Glutamatergic neuron (in vitro differentiated cells): ENCODE measurements around the gene ZFHX3. TPM values are rescaled to one million over a fixed set of nuclear protein-coding genes. Genes with fewer than 3 reads are reported as not detected.

Source experiments
- DNase-seq: peaks from one replicate; pipeline ENCODE4 v3.0.0; 2022
- H3K27ac Mint-ChIP-seq: one replicate; pipeline ENCODE4 v1.8.0; 2020; ENCODE audit warnings: mild to moderate bottlenecking, mixed read lengths, inconsistent platforms; ENCODE audit not compliant: unreplicated experiment
- H3K27me3 Mint-ChIP-seq: one replicate; pipeline ENCODE4 v1.8.0; 2020; ENCODE audit warnings: mild to moderate bottlenecking, moderate library complexity, mixed read lengths, inconsistent platforms; ENCODE audit not compliant: unreplicated experiment
- H3K36me3 Mint-ChIP-seq: one replicate; pipeline ENCODE4 v1.8.0; 2020; ENCODE audit warnings: mild to moderate bottlenecking, mixed read lengths, inconsistent platforms; ENCODE audit not compliant: unreplicated experiment
- H3K4me1 Mint-ChIP-seq: one replicate; pipeline ENCODE4 v1.8.0; 2020; ENCODE audit warnings: mild to moderate bottlenecking, low read depth, mixed read lengths, inconsistent platforms; ENCODE audit not compliant: unreplicated experiment
- H3K4me3 Mint-ChIP-seq: one replicate; pipeline ENCODE4 v1.8.0; 2020; ENCODE audit warnings: mild to moderate bottlenecking, mixed read lengths, inconsistent platforms; ENCODE audit not compliant: unreplicated experiment
- H3K9me3 Mint-ChIP-seq: one replicate; pipeline ENCODE4 v1.8.0; 2020; ENCODE audit warnings: mild to moderate bottlenecking, moderate library complexity, mixed read lengths, inconsistent platforms; ENCODE audit not compliant: unreplicated experiment
- total RNA-seq: library from RNA; stranded (reverse); fragmentation: NEBNext Ultra II Directional; extraction: Animal tissue kit (Norgen Biotek cat#: 25700); gene quantifications from one replicate; pipeline ENCODE4 v1.2.1, GENCODE V29; 2021; ENCODE audit not compliant: unreplicated experiment
- TF ChIP-seq, protein P1 (sequence below): fragments of 200-600 bp; sonication (generic); IDR thresholded peaks from one replicate; pipeline ENCODE4 v1.5.0; 2021; ENCODE audit not compliant: partially characterized antibody, unreplicated experiment

The ZFHX3 gene
- total RNA-seq, 1 donor from 2014 or later = 6.8 TPM

DNA sequence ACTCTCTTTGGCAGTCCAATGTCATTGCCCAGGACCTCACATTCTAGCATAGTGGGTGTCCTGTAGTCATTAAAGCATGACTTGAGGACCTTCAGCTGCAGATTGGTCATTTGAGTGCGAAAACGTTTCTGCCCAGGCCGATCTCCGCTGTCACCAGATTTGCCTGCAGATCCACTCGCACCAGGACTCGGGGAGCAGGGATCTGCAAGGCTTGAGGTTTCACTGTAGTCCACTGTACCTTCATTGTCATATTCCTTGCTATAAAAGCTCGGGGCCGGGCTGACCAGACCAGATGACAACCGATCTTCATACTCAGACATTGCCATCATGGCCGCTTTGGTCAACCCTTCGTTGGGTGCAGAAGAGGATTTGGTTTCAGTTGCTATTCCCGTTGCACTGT, 254.2 kb downstream of the ZFHX3 start:
- Mint-ChIP-seq H3K4me3 (no peak overlapping the region), H3K36me3 (peaks cover 19% of the 10 kb centered on the region), H3K27me3 (peaks cover 3% of the 10 kb centered on the region), H3K4me1 (no peaks in the 10 kb centered on the region), H3K27ac (no peak overlapping the region), H3K9me3 (peaks cover 1% of the 10 kb centered on the region)
- no peak for DNase-seq
- TF ChIP-seq, protein P1, sequence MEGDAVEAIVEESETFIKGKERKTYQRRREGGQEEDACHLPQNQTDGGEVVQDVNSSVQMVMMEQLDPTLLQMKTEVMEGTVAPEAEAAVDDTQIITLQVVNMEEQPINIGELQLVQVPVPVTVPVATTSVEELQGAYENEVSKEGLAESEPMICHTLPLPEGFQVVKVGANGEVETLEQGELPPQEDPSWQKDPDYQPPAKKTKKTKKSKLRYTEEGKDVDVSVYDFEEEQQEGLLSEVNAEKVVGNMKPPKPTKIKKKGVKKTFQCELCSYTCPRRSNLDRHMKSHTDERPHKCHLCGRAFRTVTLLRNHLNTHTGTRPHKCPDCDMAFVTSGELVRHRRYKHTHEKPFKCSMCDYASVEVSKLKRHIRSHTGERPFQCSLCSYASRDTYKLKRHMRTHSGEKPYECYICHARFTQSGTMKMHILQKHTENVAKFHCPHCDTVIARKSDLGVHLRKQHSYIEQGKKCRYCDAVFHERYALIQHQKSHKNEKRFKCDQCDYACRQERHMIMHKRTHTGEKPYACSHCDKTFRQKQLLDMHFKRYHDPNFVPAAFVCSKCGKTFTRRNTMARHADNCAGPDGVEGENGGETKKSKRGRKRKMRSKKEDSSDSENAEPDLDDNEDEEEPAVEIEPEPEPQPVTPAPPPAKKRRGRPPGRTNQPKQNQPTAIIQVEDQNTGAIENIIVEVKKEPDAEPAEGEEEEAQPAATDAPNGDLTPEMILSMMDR = no peak

DNA sequence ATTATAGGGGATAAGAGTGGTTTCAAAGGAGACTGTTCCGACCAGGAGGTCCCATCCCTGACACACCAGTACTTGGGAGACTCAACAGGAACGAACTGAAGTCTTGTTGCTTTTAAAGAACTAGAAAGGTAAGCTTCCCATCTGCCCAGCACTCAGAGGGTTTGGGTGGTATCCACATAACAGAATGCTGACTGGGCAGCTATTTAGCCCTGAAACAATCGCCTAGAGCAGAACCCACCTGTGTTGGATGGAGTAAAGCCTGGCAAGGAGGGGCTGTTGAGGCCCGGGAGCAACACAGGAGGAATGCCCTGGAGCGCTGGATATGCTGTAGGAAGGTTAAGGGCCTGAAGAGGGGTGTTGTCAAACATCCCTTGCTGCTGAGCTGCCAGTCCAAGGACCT, 254.9 kb downstream of the ZFHX3 start:
- Mint-ChIP-seq H3K4me3 (no peak overlapping the region), H3K27me3 (peaks cover 3% of the 10 kb centered on the region), H3K4me1 (peaks cover under 1% of the 10 kb centered on the region), H3K27ac (no peak overlapping the region), H3K9me3 (peaks cover under 1% of the 10 kb centered on the region), H3K36me3 (peaks cover 17% of the 10 kb centered on the region)
- DNase-seq = no peak
- TF ChIP-seq, protein P1 = no peak

- DNase-seq = no peak
- Mint-ChIP-seq H3K9me3 (peaks cover 3% of the 10 kb centered on the region), H3K4me3 (no peak overlapping the region), H3K27ac (no peak overlapping the region), H3K4me1 (peaks cover 4% of the 10 kb centered on the region), H3K27me3 (peaks cover 5% of the 10 kb centered on the region), H3K36me3 (peaks cover 11% of the 10 kb centered on the region)
- TF ChIP-seq, protein P1 = no peak
Observed at GRCh38 chr16:72791786-72792185, 256.1 kb downstream of the ZFHX3 start.

DNA sequence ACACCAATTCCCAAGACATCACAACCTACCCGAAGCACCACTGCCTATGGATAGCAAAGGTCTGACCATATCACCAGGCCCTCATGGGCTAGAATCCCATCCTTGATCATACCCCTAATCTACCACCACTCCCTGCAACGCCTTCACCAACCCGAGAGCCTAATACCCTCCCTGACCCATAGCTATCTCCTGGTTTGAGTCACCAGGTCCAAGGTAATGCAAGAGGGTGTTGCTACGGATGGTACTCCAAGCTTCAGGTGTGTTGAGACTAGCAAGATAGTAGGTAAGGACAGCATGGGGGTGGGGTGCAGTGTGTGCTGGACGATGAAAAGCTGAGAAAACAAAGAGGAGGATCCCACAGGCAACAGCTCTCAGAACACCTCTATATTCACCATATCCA, 258.0 kb downstream of the ZFHX3 start:
- DNase-seq = no peak
- H3K27me3 Mint-ChIP-seq = peaks cover 6% of the 10 kb centered on the region
- H3K4me3 Mint-ChIP-seq = no peak overlapping the region
- H3K36me3 Mint-ChIP-seq = no peaks in the 10 kb centered on the region
- TF ChIP-seq, protein P1 = no peak
- H3K9me3 Mint-ChIP-seq = peaks cover 3% of the 10 kb centered on the region
- no peak overlapping the region for H3K27ac Mint-ChIP-seq
- peaks cover 4% of the 10 kb centered on the region for H3K4me1 Mint-ChIP-seq

DNA sequence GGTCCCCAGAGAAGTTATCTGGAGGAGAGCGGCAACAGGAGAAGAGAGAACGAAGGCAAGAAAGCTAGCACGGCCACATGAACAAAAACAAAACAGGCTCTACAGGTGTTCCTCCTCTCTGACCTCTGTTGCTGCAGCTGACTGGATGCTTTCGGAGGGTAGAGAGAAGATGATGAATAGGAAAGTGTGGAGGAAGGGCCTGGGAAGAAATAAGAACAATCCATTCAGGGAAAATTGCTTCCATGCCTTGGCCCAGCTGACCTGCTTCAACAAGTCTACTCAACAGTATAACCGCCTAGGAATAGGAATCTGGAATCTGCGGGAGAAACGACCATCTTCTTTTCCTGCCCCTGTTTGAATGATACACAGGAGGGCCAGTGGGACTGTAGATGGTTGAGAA, 258.5 kb downstream of the ZFHX3 start:
- no peaks in the 10 kb centered on the region for H3K36me3 Mint-ChIP-seq
- peaks cover 4% of the 10 kb centered on the region for H3K4me1 Mint-ChIP-seq
- H3K27ac Mint-ChIP-seq = no peak overlapping the region
- TF ChIP-seq, protein P1 = no peak
- DNase-seq = no peak
- no peak overlapping the region for H3K4me3 Mint-ChIP-seq
- H3K9me3 Mint-ChIP-seq = peaks cover 3% of the 10 kb centered on the region
- peaks cover 6% of the 10 kb centered on the region for H3K27me3 Mint-ChIP-seq
